ENCODE results near the gene TNFRSF9. TPM values are rescaled to one million over a fixed set of nuclear protein-coding genes. Genes with fewer than 3 reads are reported as not detected.
A peak's percentile ranks its signal among the peaks of the same experiment; 100 is the strongest.

TNFRSF9 gene
- total and polyA plus RNA-seq, 9 of the 15 experiments (the other 6 are each of a cell fraction or from before 2014, with no cell fraction given) = 0.04 to 0.29 (median 0.08) TPM; not detected in 1

DNA sequence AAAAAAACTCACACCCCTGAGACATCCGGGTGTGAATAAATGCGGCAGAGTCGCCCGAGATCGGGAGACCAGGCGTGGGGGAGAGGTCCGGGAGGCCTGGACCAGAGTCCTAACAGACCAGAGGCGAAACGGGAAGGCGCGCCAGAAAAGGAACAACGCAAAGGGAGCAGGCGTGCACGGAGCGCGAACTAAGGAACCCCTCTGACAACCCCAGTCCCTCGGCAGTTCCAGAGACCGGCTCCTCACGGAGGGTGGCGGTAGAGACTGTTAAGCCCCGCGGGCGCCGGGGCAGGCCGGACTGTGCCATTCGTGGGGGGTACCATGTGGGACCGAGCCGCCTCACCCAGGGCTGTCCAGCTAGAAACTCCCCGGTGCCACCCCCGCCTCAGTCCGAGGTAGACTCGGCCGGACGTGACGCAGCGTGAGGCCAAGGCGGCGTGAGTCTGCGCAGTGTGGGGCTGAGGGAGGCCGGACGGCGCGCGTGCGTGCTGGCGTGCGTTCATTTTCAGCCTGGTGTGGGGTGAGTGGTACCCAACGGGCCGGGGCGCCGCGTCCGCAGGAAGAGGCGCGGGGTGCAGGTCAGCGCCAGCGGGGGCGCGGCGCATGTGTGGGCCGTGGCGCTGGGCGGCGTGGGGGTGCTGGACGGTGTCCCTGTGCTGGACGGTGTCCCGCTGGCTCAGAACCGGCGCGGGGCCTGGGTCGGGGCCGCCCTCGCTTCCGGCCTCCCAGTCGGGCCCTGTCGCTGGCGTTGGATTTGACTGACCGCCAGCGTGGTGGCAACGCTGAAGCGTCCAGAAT, 20.8 kb upstream of the TNFRSF9 start, which contains the start of gene PARK7 (continued):
- TF ChIP-seq, protein P1, sequence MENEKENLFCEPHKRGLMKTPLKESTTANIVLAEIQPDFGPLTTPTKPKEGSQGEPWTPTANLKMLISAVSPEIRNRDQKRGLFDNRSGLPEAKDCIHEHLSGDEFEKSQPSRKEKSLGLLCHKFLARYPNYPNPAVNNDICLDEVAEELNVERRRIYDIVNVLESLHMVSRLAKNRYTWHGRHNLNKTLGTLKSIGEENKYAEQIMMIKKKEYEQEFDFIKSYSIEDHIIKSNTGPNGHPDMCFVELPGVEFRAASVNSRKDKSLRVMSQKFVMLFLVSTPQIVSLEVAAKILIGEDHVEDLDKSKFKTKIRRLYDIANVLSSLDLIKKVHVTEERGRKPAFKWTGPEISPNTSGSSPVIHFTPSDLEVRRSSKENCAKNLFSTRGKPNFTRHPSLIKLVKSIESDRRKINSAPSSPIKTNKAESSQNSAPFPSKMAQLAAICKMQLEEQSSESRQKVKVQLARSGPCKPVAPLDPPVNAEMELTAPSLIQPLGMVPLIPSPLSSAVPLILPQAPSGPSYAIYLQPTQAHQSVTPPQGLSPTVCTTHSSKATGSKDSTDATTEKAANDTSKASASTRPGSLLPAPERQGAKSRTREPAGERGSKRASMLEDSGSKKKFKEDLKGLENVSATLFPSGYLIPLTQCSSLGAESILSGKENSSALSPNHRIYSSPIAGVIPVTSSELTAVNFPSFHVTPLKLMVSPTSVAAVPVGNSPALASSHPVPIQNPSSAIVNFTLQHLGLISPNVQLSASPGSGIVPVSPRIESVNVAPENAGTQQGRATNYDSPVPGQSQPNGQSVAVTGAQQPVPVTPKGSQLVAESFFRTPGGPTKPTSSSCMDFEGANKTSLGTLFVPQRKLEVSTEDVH (IDR thresholded peaks at IDR 0.05; ENCODE audit: low read depth, partially characterized antibody) = no peak
- no peak; the same call in none of the 2 replicates for TF ChIP-seq ZSCAN29 (IDR thresholded peaks at IDR 0.05)
- TF ChIP-seq HOXB6 (CRISPR knock-in tag; IDR thresholded peaks at IDR 0.05; ENCODE audit: borderline replicate concordance) = no peak
- TF ChIP-seq ZC3H11A (IDR thresholded peaks at IDR 0.05; ENCODE audit: low read depth, low read length) = peak; percentile 48; the same call in 1 of the 2 replicates
- peak; percentile 64 to 79 (median 74) for TF ChIP-seq CTCF (IDR thresholded peaks at IDR 0.05 in 2 of 3, conservative IDR thresholded peaks at IDR 0.05 in 1 of 3; ENCODE audit: insufficient read depth in 2 of 3, low read depth in 1 of 3, low read length in 3 of 3)
- TF ChIP-seq ZNF644 (tag; IDR thresholded peaks at IDR 0.05; ENCODE audit: low read depth) = no peak; the same call in 1 of the 2 replicates
- TF ChIP-seq, protein P2, sequence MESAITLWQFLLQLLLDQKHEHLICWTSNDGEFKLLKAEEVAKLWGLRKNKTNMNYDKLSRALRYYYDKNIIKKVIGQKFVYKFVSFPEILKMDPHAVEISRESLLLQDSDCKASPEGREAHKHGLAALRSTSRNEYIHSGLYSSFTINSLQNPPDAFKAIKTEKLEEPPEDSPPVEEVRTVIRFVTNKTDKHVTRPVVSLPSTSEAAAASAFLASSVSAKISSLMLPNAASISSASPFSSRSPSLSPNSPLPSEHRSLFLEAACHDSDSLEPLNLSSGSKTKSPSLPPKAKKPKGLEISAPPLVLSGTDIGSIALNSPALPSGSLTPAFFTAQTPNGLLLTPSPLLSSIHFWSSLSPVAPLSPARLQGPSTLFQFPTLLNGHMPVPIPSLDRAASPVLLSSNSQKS (CRISPR knock-in tag; IDR thresholded peaks at IDR 0.05) = no peak
- TF ChIP-seq DLX4 (CRISPR knock-in tag; IDR thresholded peaks at IDR 0.05) = no peak
- 0 out of 2 replicates have a peak, but pooled peaks have one; percentile 26 for TF ChIP-seq CBFA2T3 (IDR thresholded peaks at IDR 0.05)
- peak; percentile 98 for TF ChIP-seq TOE1 (IDR thresholded peaks at IDR 0.05; ENCODE audit: borderline replicate concordance)
- peak; percentile 74; the same call in 1 of the 2 replicates for TF ChIP-seq TOE1 (CRISPR knock-in tag; IDR thresholded peaks at IDR 0.05; ENCODE audit: borderline replicate concordance, low read depth)
- no peak; the same call in 1 of the 2 replicates for TF ChIP-seq ZNF589 (CRISPR knock-in tag; IDR thresholded peaks at IDR 0.05; ENCODE audit: low read depth)
- TF ChIP-seq, protein P3, sequence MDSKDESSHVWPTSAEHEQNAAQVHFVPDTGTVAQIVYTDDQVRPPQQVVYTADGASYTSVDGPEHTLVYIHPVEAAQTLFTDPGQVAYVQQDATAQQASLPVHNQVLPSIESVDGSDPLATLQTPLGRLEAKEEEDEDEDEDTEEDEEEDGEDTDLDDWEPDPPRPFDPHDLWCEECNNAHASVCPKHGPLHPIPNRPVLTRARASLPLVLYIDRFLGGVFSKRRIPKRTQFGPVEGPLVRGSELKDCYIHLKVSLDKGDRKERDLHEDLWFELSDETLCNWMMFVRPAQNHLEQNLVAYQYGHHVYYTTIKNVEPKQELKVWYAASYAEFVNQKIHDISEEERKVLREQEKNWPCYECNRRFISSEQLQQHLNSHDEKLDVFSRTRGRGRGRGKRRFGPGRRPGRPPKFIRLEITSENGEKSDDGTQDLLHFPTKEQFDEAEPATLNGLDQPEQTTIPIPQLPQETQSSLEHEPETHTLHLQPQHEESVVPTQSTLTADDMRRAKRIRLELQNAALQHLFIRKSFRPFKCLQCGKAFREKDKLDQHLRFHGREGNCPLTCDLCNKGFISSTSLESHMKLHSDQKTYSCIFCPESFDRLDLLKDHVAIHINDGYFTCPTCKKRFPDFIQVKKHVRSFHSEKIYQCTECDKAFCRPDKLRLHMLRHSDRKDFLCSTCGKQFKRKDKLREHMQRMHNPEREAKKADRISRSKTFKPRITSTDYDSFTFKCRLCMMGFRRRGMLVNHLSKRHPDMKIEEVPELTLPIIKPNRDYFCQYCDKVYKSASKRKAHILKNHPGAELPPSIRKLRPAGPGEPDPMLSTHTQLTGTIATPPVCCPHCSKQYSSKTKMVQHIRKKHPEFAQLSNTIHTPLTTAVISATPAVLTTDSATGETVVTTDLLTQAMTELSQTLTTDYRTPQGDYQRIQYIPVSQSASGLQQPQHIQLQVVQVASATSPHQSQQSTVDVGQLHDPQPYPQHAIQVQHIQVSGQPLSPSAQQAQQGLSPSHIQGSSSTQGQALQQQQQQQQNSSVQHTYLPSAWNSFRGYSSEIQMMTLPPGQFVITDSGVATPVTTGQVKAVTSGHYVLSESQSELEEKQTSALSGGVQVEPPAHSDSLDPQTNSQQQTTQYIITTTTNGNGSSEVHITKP (IDR thresholded peaks at IDR 0.05; ENCODE audit: partially characterized antibody) = peak; percentile 100
- peak; percentile 27; the same call in 1 of the 2 replicates for TF ChIP-seq STAT5A (IDR thresholded peaks at IDR 0.05; ENCODE audit: borderline replicate concordance, low read length)

Measured in K562 (cell line).